ENCODE data around the gene UPK1B. TPM values are rescaled to one million over a fixed set of nuclear protein-coding genes. Genes with fewer than 3 reads are reported as not detected.

The UPK1B gene
- total RNA-seq, 1 donor from 2014 or later: 25.0 TPM

- H3K4me3 ChIP-seq (ENCODE audit: low read depth, low read length): no peak overlapping the region
- H3K36me3 ChIP-seq (ENCODE audit: control insufficient read depth, insufficient read depth, low read length): no peaks in the 10 kb centered on the region
- H3K27me3 ChIP-seq (ENCODE audit: control insufficient read depth, insufficient read depth, low read length): no peaks in the 10 kb centered on the region
- DNase-seq (ENCODE audit: low read depth): no peak
- no peak for TF ChIP-seq CTCF (IDR thresholded peaks at IDR 0.05; ENCODE audit: insufficient read depth, low read length, severe bottlenecking)
- FAIRE-seq: no peak
Observed at GRCh38 chr3:119170821-119171220, 2.6 kb upstream of the UPK1B start.

DNA sequence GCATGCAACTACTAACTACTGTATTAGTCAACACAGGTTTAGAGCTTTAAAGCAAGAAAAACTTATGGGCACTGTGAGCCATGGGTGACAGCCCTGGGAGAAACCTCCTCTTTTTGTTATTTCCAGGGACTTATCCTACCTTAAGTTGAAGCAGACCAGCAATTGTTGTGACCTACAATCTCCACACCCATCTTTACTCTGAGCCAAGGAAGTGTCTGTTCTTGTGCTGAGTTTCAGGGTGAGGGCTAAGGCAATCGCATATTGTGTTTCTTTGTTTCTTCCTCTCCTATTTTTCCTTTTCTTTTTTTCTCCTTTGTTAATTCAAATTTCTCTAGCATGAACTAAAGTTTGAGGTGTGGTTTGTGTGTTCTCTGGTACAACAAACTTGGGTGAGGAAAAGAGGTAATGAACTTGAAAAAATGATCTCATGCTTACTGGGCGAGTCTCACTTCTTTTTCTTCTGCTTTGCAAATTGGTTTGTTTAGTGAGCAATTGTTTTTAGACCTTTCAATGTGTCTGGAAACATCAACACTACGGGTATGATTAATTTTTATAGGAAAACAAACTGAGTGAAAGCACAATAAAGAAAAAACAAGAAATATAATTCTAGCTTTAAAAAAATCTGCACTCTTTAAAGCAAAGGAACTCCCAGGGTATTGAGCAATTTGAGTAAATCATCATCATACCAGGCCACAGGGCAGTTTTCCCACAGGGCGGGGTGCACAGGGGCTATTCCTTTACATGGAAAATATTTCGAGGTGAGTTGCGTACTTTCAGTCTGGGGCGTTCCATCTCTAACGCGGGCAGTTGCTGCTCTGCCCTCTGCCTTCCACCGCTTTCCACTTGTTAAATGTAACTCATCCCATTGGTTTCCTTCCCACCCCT, 2.7 kb downstream of the UPK1B start:
- H3K4me3 ChIP-seq (ENCODE audit: low read depth, low read length): no peak overlapping the region
- FAIRE-seq (no peak), DNase-seq (ENCODE audit: low read depth) (peak; percentile 87)
- TF ChIP-seq CTCF (IDR thresholded peaks at IDR 0.05; ENCODE audit: insufficient read depth, low read length, severe bottlenecking): no peak
- H3K27me3 ChIP-seq (ENCODE audit: control insufficient read depth, insufficient read depth, low read length): no peaks in the 10 kb centered on the region
- H3K36me3 ChIP-seq (ENCODE audit: control insufficient read depth, insufficient read depth, low read length): no peaks in the 10 kb centered on the region

DNA sequence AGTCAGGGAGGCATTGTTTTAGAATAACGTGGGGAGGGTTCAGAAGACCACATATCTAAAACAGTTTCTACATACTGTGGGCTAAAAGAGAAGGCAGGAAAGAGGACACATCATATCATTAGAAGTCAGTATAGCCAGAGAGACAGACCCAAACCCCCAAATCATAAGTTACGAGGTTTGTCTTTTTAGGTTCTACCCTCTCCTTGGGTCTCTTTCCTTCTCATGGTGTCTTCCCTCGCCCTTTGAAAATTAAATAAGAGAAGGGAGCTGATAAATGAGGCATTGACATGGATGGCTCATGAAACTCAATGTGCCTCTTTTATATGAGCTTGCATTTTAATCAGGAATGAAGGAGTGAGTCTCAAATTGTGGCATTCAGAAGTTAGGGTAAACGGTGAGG, 3.4 kb downstream of the UPK1B start:
- Histone ChIP-seq H3K4me3 (ENCODE audit: low read depth, low read length) (no peak overlapping the region), H3K27me3 (ENCODE audit: control insufficient read depth, insufficient read depth, low read length) (no peaks in the 10 kb centered on the region), H3K36me3 (ENCODE audit: control insufficient read depth, insufficient read depth, low read length) (no peaks in the 10 kb centered on the region)
- DNase-seq (ENCODE audit: low read depth) (no peak), FAIRE-seq (no peak)
- TF ChIP-seq CTCF (IDR thresholded peaks at IDR 0.05; ENCODE audit: insufficient read depth, low read length, severe bottlenecking): no peak

- FAIRE-seq: no peak
Observed at GRCh38 chr3:119177321-119177720, 3.9 kb downstream of the UPK1B start.

GRCh38 chr3:119181765-119182164, 8.4 kb downstream of the UPK1B start:
- peak; percentile 78 for DNase-seq (ENCODE audit: low read depth)
- TF ChIP-seq CTCF (IDR thresholded peaks at IDR 0.05; ENCODE audit: insufficient read depth, low read length, severe bottlenecking): no peak
- Histone ChIP-seq H3K4me3 (ENCODE audit: low read depth, low read length) (no peak overlapping the region), H3K36me3 (ENCODE audit: control insufficient read depth, insufficient read depth, low read length) (no peaks in the 10 kb centered on the region), H3K27me3 (ENCODE audit: control insufficient read depth, insufficient read depth, low read length) (no peaks in the 10 kb centered on the region)
- no peak for FAIRE-seq

More at GRCh38 chr3:119177321-119177720, 3.9 kb downstream of the UPK1B start:
- Histone ChIP-seq H3K27me3 (ENCODE audit: control insufficient read depth, insufficient read depth, low read length) (no peaks in the 10 kb centered on the region), H3K36me3 (ENCODE audit: control insufficient read depth, insufficient read depth, low read length) (no peaks in the 10 kb centered on the region), H3K4me3 (ENCODE audit: low read depth, low read length) (no peak overlapping the region)
- DNase-seq (ENCODE audit: low read depth): no peak
- TF ChIP-seq CTCF (IDR thresholded peaks at IDR 0.05; ENCODE audit: insufficient read depth, low read length, severe bottlenecking): no peak

All from bronchial epithelial cell (primary cell).